ENCODE data around the gene OXER1.
A peak's percentile ranks its signal among the peaks of the same experiment; 100 is the strongest.

OXER1 gene, protein sequence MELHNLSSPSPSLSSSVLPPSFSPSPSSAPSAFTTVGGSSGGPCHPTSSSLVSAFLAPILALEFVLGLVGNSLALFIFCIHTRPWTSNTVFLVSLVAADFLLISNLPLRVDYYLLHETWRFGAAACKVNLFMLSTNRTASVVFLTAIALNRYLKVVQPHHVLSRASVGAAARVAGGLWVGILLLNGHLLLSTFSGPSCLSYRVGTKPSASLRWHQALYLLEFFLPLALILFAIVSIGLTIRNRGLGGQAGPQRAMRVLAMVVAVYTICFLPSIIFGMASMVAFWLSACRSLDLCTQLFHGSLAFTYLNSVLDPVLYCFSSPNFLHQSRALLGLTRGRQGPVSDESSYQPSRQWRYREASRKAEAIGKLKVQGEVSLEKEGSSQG

DNA sequence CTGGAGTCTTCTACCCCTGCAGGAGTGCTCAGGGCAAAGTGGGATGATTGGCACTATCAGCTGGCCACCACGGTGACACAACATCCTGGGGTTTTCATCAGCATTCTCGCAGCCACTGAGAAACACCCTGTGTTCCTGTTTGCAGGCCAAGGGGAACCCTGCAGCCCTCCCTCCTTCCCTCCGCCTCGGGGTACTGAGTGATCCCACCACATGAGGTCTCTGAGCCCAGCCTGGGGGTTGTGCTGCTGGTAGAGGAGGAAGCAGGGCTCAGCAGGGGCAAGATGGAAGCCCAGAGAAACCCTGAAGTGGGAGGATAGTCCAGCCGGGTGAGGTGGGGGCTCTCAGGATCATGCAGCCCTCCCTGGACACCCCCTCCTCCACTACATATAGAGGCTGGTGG lies at the start of gene OXER1:
TSS of gene OXER1 (minus strand) at position 40 of the 400 bp plus-strand sequence. CDS start 73 bp downstream, outside the sequence.
- no peak for DNase-seq (ENCODE audit: low spot score)

DNA sequence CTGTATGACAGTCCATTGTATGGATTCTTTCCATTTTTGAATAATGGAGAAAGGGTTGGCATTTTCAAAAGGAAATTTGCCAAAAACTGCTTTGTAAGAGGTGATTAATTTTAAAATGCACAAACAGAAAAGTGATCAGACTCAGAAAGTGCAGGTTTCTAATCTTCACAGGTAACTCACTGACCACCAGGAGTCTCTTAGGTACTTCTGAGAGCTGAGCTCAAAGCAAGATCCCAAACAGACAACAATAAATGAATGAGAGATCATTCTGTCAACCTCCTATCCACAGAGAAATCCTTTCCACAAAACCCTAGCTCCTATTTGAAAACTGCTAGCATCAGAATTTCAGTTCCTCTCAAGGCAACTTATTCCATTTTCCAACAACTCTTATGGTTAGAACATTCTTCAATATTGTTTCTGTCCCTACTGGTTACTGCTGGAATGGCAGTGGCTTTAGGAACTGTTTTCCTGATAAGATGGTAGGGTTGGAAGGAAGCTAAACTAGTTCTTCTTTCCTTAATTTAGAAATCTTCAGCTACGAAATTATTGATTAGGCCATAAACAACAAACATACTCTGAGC lies 49.1 kb upstream of the OXER1 start:
- no peak for DNase-seq (ENCODE audit: low spot score)

DNA sequence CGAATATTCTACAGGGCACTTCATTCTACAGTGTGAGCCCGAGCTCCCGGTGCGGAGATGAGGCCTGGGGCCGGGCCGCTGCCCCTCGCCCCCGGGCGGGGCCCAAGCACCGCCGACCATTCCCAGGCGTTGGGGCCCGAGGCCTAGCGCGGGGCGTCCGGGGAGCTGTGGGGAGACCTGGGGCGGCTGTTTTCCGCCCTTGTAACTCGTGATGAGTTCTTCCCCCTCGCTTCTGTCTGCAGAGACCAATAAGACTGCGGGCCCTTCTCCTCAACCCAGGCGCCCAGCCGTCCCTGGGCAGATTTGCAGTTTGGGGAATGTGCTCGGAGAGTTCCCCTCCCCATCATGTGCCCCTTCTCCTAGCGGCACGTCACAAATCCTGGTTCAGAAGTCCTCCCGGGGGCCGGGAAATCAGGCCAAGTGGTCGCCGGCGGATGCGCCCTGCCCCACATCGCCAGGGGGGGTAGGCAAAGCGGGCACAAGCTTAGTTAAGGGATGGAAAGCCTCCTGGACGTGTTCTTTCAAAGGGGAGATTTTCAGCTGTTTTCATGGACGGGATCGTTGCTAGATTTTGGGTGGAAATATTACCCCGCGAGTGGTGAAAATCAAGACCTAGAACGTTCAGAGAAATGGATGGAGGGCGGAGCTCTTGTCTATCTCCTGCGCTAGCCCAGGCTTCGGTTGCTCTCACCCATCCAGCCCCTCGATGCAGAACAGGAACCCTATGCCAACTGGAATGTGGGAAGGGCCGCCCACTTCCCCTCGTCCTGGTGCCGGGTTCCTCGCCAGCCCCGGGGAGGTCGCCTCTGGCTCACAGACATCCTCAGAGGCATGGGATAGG lies 47.3 kb upstream of the OXER1 start:
- DNase-seq (ENCODE audit: low spot score): peak; percentile 66

GRCh38 chr2:42810121-42810970 lies 46.4 kb upstream of the OXER1 start:
- peak; percentile 95 for DNase-seq (ENCODE audit: low spot score)

DNA sequence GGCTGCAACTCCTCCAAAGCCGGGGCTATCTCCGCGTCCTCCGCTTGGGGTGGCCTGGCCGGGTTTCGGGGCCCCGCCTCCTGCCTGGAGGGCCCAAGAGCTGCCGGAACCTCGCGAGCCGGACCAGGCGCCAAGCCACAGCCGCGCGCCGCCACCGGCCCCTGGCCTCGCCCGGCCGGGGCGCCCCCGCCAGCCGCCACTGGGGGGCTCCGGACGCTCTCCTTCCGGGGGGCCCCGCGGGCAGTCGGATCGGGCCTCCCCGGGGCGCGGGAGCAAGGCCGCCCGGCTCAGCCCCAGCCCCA lies 45.8 kb upstream of the OXER1 start:
- DNase-seq (ENCODE audit: low spot score): peak; percentile 87

DNA sequence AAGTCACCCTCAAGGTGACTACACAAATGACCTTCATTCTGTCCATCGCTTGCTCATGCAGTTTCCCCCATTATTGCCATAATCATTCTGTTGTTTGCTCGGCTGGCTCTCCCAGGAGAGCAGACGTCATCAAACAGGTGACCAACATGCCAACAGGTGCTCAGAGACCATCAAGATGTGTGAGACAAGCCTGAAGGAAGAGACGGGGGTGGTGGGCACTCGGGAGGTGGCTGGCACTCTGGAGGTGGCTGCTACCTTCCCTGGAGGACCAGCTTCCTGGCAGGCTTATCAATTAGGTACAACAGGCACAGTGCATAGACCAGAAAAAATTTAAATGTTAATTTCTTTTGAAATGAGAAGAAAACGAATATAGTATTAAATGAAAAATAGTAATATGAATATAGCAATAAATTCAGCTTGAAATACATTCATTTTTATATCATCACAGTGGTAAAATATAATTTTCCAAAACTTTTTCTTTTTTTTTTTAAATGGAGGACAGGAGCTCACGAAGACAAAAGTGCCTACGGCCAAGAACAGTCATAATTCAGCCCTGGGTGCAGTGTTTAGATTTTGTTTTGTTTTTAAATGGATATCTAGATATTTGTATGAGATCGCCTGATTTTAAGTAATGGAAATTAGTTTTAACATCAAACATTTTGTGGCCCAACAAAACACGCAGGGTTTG lies 45.3 kb upstream of the OXER1 start:
- DNase-seq (ENCODE audit: low spot score): no peak

DNA sequence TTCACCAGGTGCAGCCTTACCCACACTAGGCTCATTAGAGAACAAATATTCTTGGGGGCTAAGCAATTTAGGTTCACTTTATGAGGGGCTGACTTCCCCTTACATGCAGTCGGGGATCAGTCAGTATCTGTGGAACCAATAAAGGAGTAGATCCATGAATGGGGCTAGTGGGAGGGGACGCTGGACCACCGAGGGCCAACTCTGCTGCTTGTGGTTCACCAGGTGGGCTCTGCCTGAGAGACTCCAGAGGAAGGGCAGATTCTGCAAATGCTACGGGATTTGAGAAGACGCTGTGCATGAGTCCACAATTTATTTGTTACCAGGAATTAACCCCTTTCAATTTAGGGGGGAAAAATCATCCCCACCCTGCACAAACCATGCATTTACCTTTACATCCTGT lies 44.4 kb upstream of the OXER1 start:
- no peak for DNase-seq (ENCODE audit: low spot score)

- no peak for DNase-seq (ENCODE audit: low spot score)
Observed at GRCh38 chr2:42806786-42807185, 42.9 kb upstream of the OXER1 start.

DNA sequence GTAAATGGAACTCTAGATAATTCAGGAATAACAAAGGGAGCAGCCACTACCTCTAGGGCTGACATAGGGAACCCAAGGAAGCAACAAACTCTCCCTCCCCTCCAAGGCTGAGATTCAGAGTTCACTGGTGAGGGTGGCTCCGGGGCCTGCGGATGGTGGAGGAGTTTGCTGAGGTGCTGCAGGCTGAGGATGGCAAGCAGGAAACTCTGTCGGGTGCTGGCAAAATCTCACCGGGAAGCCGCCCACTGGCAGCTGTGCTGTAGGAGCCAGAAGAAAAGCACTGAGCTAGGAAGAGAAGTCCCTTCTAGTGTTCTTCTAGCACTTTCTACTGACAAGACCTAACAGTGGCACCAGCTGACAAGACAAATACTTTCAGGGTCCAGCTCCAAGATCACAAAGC lies 41.0 kb upstream of the OXER1 start:
- no peak for DNase-seq (ENCODE audit: low spot score)

- DNase-seq (ENCODE audit: low spot score): no peak
Observed at GRCh38 chr2:42804338-42804737, 40.4 kb upstream of the OXER1 start.

DNA sequence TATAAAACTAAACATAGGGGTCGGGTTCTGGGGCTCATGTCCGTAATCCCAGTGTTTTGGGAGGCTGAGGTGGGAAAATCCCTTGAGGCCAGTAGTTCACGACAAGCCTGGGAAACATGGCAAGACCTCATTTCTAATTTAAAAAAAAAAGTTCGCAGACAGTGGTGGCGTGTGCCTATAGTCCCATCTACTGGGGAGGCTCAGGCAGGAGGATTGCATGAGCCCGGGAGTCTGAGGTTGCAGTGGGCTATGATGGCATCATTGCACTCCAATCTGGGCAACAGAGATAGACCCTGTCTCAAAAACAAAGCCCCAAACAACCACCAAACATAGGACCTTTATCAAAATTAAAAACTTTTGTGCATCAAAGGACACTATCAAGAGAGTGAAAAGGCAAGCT lies 38.2 kb upstream of the OXER1 start:
- no peak for DNase-seq (ENCODE audit: low spot score)

- no peak for DNase-seq (ENCODE audit: low spot score)
Observed at GRCh38 chr2:42801381-42801780, 37.4 kb upstream of the OXER1 start.

DNA sequence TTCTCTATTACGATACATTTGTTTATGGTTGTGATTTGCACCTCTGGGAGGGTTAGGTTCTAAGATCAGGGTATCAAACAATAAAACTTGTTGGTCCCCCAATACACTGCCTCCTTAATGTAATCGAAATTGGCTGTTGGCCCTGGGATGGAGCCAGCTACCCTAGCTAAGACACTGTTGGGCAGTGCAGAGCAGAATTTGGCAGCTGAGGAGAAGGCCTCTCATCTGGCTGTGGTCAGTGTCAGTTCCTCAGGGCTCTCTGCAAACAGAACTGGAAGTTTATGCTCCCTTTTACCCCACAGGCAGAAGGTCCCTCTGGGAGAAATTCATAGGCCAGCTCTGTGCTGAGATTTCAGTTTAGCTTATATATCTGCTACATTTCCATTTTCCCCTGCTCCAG lies 37.0 kb upstream of the OXER1 start:
- no peak for DNase-seq (ENCODE audit: low spot score)

GRCh38 chr2:42800461-42800962 lies 36.6 kb upstream of the OXER1 start:
- no peak for DNase-seq (ENCODE audit: low spot score)

DNA sequence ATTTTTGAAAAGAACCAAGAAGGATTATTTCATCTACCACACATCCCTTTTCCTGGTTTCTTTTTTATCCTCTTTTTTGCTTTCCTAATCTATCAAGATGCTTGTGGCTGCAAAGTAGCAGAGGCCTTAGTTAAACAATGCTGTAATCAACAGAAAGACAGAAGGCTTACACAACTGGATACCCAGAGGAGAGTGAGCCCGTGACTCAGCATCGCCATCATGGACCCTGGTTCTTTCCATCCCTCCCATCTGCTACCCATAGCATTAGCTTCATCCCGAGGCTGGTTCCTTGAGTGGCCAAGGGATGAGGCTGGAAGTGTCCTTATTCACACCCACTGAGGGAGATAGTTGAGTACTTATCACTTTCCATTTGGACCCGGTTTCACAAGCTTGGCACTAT lies 35.9 kb upstream of the OXER1 start:
- DNase-seq (ENCODE audit: low spot score): no peak

GRCh38 chr2:42797281-42797680 lies 33.3 kb upstream of the OXER1 start:
- DNase-seq (ENCODE audit: low spot score): no peak

- DNase-seq (ENCODE audit: low spot score): no peak
Observed at GRCh38 chr2:42796427-42797248, 32.7 kb upstream of the OXER1 start.

DNA sequence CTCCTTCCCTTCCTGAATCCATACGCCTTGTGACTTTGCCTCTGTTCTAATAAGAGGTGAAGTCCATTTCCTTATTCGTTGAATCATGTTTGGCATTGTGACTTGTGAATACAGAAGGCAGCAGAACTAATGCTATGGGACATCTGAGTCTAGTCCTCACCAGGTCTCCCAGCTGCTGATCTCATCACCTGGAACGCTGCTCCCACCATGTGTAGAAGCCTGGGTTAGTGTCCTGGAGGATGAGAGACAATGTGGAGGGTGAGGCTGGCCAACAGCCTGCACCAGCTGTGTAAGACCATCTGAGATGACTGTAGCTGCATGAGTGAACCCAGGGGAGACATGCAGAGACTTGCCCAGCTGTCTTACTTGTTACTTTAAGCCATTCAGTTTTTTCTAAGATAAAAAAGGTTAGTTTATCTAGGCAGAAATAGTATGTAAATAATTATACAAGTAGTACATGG lies 31.9 kb upstream of the OXER1 start:
- no peak for DNase-seq (ENCODE audit: low spot score)

DNA sequence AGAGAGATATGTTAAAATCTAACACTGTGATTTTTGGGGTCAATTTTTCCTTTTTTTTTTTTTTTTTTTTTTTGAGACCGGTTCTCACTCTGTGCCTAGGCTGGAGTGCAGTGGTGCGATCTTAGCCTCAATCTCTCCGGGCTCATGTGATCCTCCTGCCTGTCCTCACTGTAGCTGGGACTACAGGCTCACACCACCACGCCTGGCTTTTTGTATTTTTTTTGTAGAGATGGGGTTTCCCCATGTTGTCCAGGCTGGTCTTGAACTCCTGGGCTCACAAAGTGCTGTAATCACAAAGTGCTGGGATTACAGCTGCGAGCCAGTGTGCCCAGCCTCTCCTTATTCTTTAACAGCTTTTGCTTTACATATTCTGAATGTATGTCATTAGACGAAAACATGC lies 31.3 kb upstream of the OXER1 start:
- DNase-seq (ENCODE audit: low spot score): no peak

DNA sequence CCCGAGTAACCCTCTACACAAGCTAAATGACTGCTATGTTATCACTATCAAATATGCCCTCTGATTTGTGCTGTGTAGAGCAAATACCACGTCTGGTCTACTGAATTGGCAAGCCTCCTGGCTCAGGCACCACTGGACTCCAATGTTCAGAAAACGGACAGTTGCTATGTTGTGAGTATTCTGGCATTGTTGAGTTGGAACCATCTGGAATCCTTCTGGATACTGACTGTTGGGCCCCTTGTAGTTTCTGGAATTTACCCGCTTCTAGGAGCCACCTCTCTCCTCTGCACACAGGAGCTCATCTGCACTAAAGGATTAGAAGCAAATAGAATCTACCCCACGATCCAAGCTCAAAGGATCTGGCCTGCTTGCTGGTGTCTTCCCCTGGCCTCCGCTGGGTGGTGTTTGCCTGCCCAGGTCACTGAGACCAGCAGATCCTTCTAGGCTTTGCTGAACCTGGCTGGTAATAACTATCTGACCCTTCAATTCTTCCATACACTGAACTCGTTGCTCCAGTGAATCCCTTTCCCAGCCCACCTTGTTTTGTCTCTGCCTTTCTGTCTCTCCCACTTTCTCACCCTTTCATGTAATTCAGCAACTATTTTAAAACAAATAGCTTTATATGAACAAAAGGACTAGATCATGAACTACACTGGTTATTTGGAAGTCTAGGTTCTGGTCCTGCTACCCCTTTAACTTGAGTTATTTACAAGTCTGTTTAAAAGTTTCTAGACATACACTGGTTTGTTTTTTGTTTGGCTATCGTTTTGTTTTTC lies 30.5 kb upstream of the OXER1 start:
- DNase-seq (ENCODE audit: low spot score): no peak

Data from globus pallidus (tissue), 1 donor.